Ishikawa (cell line): Measurements from ENCODE around the gene ORM1.

Experiments
- CREB1 ChIP-seq: IDR thresholded peaks from 2 replicates; pipeline ENCODE4 v1.6.1; 2012; ENCODE audit warnings: low read depth
- RAD21 ChIP-seq: IDR thresholded peaks from 2 replicates; pipeline ENCODE4 v1.6.1; 2012; ENCODE audit warnings: low read depth

GRCh38 chr9:114336699-114337395 is 13.9 kb downstream of the ORM1 start:
- no peak for TF ChIP-seq RAD21
- no peak for TF ChIP-seq CREB1
